Raji (cell line): ENCODE results near the gene KIFC1.

Experiments used
- POLR2A ChIP-seq: IDR thresholded peaks from 2 replicates; pipeline ENCODE4 v1.6.1; 2011; ENCODE audit warnings: low read depth, low read length, control low read depth; ENCODE audit not compliant: insufficient read depth

KIFC1 gene

GRCh38 chr6:33391278-33391921 is at the start of gene KIFC1:
KIFC1 (plus strand) TSS chr6:33391823; CDS start chr6:33391986, 163 bp downstream.
- TF ChIP-seq POLR2A, result peak; percentile 57

DNA sequence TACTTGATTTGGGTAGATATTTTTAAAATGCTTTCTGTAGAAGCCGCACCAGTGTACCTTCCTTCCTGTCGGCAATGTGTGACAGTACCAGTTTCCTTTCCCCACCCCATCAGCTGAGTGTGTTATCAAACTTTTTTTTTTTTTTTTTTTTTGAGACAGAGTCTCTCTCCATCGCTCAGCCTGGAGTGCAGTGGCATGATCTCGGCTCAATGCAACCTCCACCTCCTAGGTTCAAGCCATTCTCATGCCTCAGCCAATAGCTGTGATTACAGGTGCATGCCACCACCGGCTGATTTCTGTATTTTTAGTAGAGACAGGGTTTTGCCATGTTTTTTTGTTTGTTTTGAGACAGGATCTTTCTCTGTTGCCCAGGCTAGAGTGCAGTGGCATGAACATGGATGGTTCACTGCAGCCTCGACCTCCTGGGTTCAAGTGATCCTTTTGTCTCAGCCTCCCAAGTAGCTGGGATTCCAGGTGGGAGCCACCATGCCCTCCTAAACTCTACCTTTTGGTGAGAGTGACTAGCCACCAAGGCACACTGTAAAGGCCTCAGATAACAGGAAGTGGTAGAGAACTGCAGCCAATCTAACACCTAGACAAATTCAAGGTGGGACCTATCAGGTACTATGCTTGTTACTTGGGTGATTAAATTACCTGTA is 47.5 kb upstream of the KIFC1 start:
- TF ChIP-seq POLR2A, result no peak

DNA sequence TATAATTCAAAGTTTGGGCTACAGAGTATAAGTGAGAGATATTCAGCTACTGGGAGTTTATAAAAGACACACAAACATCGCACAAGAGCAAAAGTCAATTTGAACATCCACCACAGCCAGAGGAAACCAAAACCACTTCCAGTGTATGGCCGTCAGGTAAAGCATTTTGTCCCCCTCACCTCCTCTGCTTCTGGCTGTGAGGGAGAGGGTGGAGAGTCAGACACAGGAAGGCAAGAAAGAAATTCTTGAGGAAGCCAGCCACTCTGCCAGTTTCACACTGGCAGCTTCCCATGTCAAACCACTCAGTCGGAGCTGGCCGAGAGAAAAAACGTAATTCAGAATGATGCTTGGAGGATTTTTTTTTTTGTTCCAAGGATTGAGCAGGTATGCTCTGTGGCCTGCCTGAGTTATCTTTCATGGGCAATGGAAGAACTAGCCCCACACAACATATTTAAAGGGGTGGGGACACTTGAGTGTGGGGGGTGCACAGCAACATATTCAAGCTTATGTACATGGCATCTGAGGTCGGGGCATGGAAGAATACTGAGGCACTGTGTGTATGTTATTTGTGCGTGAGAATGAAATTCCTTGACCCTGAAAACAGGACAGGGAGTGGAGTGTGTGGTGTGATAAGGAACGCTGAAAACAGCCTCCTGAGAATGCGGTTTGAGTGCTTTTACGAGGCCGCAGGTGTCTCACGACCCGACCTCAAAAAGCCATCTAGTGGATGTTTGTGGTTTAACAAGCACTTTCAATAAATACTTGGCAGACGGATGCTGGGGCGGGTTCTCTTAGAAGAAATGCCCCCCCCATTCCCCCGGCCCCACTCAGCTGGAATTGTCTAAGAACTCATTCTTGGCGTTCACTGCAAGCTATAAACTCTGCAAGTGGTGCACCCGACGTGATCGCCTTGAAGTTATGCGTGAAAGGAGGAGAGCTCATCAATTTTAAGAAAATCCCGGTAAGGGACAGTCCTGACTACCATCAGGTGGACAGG is 46.6 kb upstream of the KIFC1 start:
- peak; percentile 36; the same call in 1 of the 2 replicates for TF ChIP-seq POLR2A

DNA sequence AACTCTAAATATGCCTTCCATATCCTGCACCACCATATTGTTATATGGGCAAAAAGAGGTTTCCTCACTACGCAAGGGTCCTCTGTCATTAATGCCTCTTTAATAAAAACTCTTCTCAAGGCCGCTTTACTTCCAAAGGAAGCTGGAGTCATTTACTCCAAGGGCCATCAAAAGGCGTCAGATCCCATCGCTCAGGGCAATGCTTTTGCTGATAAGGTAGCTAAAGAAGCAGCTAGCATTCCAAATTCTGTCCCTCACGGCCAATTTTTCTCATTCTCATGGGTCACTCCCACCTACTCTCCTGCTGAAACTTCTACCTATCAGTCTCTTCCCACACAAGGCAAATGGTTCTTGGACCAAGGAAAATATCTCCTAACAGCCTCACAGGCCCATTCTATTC is 43.8 kb upstream of the KIFC1 start:
- no peak for TF ChIP-seq POLR2A

DNA sequence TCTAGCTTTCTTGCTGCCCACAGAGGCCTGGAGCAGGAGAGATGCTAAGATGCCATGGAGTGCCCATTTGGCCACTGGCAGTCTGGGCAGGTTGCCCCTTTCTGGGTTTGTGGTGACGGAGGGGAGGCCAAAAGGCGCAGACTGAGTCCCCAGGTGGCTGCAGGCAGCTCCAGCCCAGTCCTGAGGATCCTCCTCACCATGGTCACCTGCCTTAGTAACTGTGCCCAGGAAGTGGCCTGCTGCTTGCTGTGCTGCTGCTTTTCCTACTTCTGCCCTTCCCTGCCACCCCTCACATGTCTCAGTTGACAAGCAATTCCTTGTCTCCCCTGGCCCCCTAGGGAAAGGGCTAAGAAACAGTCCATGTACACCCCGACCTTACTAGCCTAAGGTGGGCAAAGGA is 35.3 kb upstream of the KIFC1 start:
- no peak for TF ChIP-seq POLR2A

- TF ChIP-seq POLR2A, result no peak
These were observed 32.3 kb upstream of the KIFC1 start for GRCh38 chr6:33359331-33359730.

DNA sequence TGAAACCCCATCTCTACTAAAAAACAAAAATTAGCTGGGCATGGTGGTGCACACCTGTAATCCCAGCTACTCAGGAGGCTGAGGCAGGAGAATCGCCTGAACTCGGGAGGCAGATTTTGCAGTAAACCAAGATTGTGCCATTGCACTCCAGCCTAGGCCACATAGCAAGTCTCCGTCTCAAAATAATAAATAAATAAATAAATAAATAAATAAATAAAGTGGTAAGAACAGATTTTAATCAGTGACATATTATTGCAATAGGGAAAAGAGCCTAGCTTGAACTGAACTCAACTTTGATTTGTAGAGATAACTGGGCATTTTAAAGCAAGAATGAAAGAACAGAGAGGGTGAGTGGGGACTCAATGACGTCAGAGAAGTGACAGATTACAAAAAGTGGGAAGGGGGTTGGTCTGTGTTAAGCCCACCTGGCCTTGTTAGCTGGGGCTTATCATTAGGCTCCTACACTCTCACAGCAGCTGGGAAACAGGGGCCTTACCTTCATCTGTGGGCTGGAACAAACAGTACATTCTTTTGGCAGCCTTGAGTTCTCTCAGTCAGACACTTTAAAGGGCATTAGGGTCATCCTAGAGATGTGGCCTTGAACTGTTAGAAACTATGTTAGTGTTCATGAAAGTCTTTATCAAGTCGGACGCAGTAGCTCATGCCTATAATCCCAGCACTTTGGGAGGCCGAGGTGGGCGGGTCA is 24.5 kb upstream of the KIFC1 start:
- no peak for TF ChIP-seq POLR2A

DNA sequence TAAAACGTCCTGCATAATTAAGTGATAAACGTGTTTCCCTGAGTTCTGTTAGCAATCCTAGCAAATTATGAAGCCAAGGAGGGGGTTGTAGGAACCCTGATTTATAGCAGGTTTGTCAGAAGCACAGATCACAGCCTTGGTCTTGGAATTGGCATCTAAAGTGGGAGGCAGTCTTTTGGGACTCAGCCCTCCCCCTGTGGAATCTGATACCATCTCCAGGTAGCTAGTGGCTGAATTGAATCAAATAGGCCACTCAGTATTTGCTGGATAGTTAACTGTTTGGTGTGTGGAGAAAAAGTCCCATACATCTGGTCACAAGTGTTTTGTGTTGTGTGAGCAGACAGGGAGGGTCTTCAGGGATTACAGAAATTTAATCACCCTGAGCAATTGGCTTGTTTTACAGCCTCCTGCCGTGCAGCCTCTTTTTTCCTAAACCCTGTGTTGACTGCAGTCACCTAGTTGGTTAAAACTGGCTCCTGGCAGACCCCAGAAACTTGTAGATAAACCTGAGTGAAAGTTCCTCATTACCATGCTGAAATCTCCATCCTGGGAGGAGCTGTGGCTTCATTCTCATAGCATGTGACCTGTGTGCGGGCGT is 19.0 kb upstream of the KIFC1 start:
- no peak for TF ChIP-seq POLR2A

GRCh38 chr6:33373960-33374910 is 17.4 kb upstream of the KIFC1 start:
- TF ChIP-seq POLR2A, result no peak

DNA sequence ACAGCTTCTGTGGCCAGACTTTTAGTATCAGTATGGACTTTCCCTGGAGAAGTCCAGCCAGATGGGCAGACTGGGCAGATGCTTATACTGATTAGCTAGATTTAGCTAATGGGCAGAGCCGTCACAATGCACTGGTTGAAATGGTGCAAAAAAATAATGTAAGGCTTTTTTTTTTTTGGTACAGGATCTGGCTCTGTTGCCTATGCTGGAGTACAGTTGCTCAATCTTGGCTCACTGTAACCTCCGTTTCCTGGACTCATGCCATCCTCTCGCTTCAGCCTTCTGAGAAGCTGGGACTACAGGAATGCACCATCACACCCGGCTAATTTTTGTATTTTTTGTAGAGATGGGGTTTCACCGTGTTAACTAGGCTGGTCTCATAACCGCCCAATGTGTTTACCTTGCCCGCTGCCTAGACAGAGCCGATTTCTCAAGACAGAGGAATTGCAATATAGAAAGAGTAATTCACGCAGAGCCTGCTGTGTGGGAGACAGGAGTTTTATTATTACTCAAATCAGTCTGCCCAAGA is 16.4 kb upstream of the KIFC1 start:
- no peak for TF ChIP-seq POLR2A

GRCh38 chr6:33377171-33377570 is 14.5 kb upstream of the KIFC1 start:
- TF ChIP-seq POLR2A, result no peak

DNA sequence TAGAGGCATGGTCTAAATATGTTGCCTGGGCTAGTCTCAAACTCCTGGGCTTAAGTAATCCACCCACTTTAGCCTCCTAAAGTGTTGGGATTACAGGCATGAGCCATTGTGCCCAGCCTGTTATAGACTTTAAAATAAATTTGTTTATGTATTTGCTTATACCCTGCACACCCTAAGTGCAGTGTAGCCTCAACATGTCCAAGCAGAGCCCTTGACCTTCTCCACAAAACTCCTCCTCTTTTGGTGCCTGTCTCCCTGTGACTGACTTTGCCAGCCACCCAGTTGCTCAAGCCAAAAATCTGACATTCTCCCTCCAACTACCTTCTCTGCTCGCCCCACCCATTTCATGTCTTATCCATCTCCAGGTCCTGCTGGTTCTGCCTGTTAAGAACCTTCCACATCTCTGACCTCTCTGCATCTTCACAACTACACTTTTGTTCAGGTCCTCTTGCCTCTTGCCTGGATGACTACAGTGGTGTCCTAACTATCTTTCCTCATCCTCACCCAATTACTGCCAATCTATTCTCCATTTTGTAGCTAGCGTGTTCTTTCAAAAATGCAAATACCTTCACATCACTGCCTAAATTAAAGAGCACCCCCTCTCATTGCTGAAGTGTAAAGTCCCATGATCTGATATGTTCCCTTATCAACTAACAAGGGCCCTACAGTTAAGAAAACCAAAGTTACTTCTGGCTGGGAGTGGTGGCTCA is 11.2 kb upstream of the KIFC1 start:
- TF ChIP-seq POLR2A, result no peak
